HG02852 (cell line): ENCODE data around the gene ELP2.

Experiments used
- ATAC-seq: cut with Tn5 transposase; IDR thresholded peaks from one replicate; pipeline ENCODE4 v1.9.1; 2021; ENCODE audit warnings: mild to moderate bottlenecking, moderate library complexity; ENCODE audit not compliant: unreplicated experiment

ELP2 gene

GRCh38 chr18:36212301-36213171, 82.8 kb downstream of the ELP2 start:
- ATAC-seq = no peak

GRCh38 chr18:36214811-36215210, 85.1 kb downstream of the ELP2 start:
- ATAC-seq = no peak

- no peak for ATAC-seq
Measured at GRCh38 chr18:36215577-36215976, 85.9 kb downstream of the ELP2 start.

GRCh38 chr18:36217348-36217747, 87.6 kb downstream of the ELP2 start:
- no peak for ATAC-seq

- ATAC-seq = no peak
Measured at GRCh38 chr18:36229188-36229587, 99.5 kb downstream of the ELP2 start.
